Ramos (cell line): Measurements from ENCODE around the gene SMTNL2.
"Not testable (repeated sequence)": the region's sequence is repeated elsewhere in the genome, so short reads cannot be mapped to it uniquely, and the experiment has no call there.

Source experiments
- in situ Hi-C: fragments of 300-500 bp; cut with MboI; formaldehyde crosslinking; loops from one replicate; pipeline ENCODE4 v1.14.3; 2022; ENCODE audit warnings: low sequenced_read_pairs; ENCODE audit not compliant: unreplicated experiment

The SMTNL2 gene

DNA sequence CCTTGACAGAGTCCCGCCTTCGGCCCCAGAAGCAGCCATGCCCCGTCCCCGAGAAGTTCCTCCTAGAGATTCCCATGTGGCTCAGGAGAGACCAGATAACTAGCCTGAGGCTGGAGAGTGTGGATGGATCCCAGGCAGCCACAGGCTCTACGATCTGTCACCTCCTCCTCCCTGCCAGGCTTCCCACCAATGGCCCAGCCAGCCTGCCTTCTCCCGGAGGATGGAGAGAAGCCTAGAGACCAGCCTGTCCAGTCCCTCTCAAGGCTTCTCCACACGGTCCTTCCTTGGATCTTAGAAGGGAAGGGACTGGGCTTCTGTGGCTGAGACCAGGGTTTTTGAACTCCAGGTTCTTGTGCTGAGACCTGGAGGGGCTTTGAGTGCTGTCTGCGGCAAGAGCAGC is 1.6 kb upstream of the SMTNL2 start:
- in situ Hi-C loops, result loop anchor here (10.0 kb wide), 1 partner anchor 302 kb away; no protein-coding TSS in a partner anchor

DNA sequence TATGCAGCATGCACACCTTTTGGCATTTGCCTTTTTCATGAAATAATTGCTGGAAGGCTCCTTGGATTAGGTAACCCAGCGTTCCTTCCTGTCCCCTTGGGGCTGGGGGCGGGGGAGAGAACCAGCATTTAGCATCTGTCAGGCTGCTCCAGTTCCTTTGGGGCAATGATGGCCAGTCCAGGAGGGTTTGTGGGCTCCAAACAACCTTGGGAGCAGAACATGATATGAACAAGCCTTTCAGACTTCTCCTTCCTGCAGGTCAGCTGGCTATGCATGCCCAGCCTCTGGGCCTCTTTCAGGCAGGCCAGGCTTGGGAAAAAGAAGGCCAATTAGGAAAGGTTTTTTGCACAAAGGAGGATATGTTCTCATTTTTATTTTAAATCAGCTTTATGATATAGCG is 1.1 kb upstream of the SMTNL2 start:
- in situ Hi-C loops, result loop anchor here (10.0 kb wide), 1 partner anchor 302 kb away; no protein-coding TSS in a partner anchor

DNA sequence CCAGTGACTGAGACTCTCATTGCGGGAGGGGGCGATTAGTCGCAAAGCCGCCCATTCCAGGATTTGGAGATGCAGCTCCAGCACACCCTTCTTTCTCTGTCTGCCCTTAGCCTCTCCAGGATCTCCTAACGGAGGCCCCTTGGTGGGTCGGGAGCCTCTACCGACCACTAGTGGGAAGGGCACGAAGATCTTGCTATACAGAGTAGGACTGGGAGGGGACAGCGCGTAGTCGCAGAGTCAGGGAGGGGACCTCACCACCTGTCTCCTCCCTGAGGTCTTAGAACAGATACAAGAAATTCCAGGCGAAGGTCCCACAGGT is 588 bp upstream of the SMTNL2 start:
- in situ Hi-C loops, result loop anchor here (10.0 kb wide), 1 partner anchor 301 kb away; no protein-coding TSS in a partner anchor

DNA sequence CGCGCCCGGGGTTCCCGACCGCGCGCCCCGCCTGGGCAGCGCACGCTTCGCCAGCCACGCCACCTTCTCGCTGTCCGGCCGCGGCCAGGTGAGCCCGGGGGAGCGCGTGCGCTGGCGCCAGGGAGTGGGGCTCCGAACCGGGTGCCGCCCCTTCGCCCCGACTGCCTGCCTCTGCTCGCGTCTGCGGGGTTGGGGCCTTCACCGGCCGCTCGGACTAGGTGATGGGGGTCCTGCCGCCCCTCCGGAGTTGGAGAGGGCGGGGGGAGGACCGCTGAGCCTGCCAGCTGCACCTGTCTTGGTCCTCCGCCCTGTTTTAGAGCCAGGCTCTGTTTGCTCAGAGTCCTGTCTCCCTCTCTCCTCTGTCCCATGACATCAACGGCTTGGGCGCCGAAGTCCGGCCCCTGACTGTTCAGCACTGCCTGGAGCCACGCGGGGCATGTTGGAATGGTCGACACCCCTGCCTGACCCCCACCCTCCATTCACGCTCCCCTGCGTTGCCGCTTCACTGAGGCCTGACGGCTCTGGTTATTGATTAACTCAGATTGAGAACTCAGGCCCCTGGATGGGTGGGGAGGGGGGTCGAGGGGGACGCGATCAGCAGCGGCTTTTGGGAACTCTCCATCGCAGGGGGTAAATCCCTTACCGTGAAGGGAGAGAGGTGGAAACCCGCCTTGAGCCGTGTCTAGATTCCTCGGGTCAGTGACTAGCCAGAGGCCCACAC is 748 bp downstream of the SMTNL2 start:
- in situ Hi-C loops, result loop anchor here (10.0 kb wide), 1 partner anchor 300 kb away; no protein-coding TSS in a partner anchor

DNA sequence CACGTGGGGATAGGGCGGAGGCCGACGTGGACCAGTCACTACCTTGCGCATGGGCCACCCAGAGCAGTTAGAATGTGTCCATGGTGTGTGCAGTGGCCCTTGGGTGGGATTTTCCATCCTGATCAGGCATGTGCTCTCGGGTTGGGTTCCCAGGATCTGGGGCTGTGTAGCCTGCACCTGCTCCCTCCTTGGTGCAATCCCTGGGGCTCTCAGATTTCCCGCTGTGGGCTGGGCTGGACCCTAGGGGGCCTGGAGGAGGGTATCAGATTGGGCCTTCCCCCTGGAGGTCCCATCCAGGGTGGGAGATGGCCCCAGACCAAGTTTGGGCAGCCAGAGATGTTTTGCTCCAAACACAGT is 1.3 kb downstream of the SMTNL2 start:
- in situ Hi-C loops, result loop anchor here (10.0 kb wide), 1 partner anchor 299 kb away; no protein-coding TSS in a partner anchor

DNA sequence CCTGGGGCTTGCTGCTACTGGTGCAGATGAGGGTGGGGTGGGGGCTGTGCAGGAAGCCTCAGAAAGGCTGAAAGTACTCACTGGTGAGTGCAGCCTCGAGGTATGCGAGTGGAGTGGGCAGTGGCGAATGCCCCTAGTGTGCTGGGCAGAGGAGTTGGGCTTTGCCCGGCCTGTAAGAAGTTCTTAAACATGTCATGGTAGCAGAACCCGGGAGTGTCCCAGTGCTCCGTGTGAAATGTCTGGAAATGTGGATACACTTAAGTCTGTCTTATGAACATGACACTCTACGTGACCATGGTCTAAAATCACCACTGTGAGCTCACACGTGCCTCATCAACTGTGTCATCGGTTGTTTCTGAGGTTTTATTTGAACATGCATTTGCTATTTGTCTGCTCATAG is 1.7 kb downstream of the SMTNL2 start:
- in situ Hi-C loops, result loop anchor here (10.0 kb wide), 1 partner anchor 299 kb away; no protein-coding TSS in a partner anchor

DNA sequence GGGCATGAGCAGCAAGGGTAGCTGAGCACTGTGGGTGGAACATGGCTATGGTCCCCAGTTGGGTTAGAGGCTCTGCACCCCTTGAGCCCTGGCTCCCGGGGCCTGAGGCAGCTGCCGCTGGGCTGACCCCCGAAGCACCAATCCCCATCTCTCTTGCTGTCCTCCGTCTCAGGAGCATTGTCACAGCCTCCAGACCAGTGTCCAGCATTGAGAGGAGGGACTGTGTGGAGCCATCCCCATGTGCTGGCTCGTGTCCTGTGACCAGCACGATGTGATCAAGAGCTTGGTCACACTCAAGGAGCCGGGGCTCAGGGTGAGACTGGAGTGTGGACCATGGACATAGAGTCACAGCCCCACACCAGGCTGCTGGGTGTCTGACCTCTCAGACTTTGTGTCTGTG is 2.9 kb downstream of the SMTNL2 start:
- in situ Hi-C loops, result loop anchor here (10.0 kb wide), 1 partner anchor 298 kb away; no protein-coding TSS in a partner anchor

DNA sequence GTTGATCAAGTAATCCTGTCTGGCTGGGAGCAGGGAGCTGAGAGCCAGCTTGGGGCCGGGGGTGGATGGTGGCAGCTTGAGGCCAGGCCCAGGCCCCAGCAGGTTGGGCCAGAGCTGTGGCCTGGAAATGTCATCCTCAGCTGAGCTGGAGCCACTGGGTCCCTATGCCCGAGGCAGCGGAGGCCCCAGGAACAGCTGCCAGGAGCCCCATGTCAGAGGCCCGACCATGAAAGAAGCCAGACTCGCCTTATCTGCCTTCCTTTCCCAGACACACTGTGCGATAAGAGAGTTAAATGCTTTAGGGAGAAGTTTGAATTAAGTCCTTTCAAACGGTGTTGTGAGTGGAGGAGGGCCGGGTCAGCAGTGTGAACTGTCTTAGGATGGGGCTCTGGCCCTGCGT is 3.5 kb downstream of the SMTNL2 start:
- in situ Hi-C loops, result loop anchor here (10.0 kb wide), 1 partner anchor 297 kb away; no protein-coding TSS in a partner anchor

DNA sequence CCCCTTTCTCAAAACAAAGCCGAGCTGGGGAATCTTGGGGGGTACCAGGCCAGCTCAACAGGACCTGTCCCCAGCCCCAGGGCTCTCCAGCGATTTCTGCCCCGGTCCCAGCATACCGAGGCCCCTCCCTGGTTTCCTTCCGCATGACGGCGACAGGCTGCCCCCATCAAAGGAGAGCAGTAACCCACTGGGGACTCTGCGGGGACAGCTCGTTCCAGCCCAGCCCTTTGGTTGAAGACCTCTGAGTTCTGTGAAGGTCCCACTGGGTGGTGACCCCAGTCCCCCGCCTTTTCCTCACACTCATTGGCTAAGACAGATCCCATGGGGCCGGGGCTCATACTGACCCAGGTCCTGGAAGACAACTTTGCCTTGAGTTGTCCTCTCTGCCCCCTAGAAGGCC is 4.1 kb downstream of the SMTNL2 start:
- in situ Hi-C loops, result loop anchor here (10.0 kb wide), 1 partner anchor 296 kb away; no protein-coding TSS in a partner anchor

DNA sequence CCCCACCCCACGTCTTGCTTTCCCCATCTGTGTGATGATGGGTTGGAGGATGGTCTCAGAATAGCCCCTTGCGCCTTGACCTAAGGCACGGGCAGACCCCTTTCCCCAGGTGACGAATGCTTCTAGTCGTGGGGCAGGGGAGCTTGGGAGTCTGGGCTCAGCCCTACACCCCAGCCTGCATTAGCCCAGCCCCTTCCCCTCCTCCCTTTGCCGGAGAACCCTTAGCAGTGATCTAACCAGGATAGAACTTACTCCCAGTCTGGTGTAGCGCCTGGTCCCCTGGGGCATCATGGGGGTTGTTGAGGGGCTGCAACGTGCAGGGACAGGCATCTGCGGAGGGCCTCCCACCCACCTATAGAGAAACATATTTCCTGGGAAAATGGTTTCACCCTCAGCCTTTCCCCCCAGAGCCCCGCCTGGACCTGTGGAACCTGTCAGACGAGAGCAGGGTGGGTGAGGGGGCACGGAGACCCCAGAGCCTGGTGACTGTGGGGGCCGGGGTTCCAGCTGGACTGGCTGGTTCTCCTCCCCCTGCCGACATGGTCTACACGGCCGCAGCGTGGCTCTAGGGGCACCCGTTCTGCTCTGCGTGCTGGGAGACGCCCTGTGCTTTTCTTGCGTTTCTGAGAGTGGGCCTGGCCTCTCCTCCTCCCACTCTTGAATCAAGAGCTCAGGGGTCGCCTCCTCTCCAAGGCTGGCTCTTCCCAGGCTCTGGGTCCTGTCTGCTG is 4.7 kb downstream of the SMTNL2 start:
- in situ Hi-C loops, result loop anchor here (10.0 kb wide), 1 partner anchor 296 kb away; no protein-coding TSS in a partner anchor

DNA sequence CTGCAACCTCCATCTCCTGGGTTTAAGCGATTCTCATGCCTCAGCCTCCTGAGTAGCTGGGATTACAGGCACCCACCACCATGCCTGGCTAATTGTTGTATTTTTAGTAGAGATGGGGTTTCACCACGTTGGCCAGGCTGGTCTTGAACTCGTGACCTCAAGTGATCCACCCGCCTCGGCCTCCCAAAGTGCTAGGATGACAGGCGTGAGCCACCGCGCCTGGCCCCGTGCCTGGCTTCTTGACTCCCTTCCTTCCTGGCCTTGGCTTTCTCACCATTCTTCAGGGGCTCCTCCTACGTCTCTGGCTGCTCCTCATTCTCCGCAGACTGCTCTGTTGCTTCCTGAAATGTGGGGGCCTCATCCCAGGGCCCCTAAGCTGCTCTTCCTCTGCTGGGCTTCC is 5.7 kb downstream of the SMTNL2 start:
- in situ Hi-C loops, result not testable (repeated sequence)

DNA sequence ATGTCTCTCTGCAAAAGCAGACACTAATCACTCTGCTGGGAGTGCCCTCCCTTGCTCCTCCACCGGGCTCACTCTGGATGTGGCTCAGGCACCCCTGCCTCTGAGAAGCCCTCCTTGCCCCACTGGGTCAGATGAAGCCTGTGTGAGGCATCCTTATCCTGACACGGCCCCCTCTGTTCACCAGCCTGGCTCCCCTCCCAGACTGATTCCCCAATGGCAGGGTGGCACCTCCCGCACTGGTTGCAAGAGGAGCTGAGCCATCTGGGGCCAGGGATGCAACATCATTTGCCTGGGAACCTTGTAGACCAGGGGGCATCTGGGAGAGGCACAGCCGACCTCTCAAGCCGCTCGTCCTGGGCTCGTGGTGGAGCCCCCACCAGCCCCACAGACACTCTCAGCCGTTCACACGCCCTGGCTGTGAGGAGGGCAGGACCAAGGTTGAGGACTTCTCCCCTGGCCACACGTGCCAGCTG is 6.7 kb downstream of the SMTNL2 start:
- in situ Hi-C loops, result no loop called here

DNA sequence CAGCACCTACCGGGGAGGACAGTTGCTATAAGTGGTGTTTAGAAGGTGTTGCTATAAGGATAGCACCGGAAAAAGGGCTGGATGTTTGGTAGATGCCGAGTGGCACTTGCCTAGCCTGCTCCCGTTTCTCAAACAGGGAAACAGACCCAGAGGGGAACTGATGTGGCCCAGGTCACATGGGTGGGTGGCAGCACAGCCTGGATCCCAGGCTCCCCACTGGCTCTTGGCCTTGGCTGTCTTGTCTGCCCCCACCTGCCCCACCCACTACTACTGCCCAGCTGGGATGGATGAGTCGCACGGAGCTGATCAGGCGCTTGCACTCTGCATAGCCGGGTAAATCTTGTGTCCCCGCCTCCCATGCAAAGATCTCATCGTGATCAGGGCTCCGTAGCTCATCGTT is 7.2 kb downstream of the SMTNL2 start:
- in situ Hi-C loops, result no loop called here

DNA sequence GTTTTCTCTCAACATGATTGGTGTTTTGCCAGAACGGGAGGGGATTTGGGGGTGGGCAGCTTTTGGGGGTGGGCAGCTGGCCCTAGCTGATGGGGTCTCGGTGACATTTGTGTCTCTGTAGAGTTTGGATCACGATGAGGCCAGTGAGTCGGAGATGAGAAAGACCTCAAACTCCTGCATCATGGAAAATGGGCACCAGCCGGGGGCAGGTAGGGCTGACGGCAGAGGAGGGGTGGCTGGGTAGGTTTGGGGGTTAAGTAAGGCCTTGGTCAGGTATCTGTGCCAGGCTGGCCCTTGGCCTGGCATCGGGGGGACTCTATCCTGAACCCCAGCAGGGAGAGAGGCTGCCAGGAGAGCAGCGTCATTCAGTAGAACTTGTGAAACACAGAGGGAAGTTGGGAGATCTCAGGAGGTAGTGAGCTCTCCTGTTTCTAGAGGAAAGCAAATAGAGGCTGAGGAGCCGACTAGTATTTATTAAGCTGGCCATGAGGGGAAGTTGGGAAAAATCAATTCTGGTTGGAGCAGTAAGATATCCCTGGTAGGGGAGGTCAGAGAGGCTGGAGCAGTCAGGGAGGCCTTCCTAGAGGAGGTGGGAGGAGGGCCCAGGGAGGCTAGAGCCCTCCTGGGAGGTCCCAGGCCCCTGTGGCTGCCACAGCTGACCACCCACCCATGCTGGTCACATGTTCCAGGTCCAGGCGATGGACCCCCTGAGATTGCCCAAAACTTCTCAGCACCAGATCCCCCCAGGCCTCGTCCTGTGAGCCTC is 8.1 kb downstream of the SMTNL2 start:
- in situ Hi-C loops, result no loop called here

DNA sequence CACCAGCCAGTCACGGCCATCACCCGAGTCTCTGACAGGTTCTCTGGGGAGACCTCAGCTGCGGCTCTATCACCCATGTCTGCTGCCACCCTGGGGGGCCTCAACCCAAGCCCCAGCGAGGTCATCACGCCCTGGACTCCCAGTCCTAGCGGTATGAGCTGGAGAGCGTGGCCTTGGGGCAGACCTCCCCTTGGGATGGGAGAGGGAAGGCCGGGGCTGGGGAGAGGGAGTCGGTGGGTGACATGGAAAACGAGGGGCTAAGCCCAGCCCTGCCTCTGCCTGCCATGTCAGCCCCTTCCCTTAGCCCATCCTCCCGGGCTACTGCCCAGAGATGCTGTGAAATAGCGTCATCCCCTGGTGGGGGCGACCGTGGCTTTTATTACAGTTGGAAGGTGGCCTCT is 8.7 kb downstream of the SMTNL2 start:
- in situ Hi-C loops, result no loop called here

DNA sequence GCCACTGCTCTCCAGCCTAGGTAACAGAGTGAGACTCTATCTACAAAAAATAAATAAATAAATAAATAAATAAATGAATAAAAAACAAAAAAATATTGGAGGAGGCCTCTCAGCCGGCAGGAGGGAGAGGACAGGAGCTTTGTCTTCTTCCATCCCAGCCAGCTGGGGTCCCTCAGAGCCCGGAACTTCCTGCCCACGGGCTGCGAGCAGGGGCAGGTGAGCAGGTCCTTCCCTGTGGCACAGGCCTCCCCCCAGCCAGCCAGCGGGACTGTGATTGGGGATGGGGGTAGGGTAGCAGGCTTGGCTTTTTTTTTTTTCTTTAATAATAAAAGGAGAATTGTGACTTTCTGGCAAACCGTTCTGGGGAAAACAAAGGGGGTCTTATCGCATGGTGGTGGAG is 10.1 kb downstream of the SMTNL2 start:
- in situ Hi-C loops, result no loop called here

DNA sequence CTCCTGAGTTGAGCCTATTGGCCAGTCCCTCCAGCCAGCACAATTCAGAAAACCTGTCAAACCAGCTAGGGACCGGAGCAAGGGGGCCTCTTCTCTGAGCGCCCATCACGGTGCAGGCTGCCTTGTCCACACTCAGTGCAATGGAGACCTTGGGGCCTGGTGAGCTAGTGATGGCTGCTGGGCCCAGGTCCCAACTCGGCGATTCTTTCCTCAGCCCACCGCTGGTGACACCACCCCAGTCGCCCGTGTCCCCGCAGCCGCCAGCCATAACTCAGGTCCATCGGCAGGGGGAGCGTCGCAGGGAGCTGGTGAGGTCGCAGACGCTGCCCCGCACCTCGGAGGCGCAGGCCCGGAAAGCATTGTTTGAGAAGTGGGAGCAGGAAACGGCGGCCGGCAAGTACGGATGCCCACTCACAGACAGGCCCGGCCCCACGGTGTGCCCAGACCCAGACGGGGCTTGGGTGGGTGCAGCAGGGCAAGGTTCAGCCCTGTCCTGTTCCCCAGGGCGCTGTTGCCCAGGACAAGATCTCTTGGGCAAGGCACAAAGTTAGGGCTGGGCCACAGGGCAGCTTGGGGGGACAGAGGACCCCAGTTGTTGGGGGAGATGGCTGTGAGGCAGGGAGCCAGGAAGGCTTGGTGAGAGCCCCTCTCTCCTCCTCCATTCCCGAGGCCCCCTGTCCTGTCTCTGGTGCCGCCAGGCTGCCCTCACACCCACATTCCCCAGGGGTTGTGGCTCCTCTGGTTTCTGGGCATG is 10.8 kb downstream of the SMTNL2 start:
- in situ Hi-C loops, result no loop called here

DNA sequence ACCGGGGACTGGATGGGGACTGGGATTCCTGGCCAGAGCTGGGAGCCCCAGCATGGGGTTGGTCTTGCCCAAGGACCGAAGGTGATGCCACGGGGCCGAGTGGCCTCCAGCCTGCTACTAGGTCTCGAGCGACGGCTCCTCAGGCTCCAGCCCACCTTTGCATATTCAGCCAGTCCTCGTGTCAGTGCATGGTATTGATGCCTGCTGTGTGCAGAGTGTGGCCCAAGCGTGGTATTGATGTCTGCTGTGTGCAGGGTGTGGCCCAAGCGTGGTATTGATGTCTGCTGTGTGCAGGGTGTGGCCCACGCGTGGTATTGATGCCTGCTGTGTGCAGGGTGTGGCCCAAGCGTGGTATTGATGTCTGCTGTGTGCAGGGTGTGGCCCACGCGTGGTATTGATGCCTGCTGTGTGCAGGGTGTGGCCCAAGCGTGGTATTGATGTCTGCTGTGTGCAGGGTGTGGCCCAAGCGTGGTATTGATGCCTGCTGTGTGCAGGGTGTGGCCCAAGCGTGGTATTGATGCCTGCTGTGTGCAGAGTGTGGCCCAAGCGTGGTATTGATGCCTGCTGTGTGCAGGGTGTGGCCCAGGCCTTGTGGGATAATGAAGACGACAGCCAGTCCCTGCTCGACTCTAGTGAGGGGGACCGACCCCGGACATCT is 11.5 kb downstream of the SMTNL2 start:
- in situ Hi-C loops, result not testable (repeated sequence)

DNA sequence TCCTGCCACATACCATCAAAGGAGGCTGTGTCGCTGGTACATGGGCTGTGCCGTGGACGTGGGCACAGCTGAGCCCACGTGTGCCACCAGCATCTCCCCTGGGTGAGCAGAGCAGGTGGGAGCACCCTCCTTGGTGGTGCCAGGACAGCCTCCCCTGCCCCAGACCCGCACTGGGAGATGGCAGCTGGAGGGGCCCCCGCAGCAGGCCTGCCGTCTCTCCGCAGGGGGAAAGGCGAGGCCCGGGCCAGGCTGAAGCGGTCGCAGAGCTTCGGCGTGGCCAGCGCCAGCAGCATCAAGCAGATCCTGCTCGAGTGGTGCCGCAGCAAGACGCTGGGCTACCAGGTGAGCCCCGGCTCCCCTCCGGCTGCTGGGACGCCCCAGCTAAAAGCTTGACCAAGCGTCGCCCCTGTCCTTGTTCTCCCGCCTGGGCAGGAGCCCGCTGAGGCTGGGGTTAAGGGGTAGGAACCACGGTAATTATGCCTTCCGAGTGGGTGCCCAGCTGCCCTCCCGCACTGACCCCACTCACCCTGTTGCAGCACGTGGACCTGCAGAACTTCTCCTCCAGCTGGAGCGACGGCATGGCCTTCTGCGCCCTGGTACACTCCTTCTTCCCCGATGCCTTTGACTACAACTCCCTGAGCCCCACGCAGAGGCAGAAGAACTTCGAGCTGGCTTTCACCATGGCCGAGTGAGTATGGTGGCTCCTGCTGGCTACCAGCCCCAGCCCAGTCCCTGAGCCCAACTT is 12.5 kb downstream of the SMTNL2 start:
- in situ Hi-C loops, result no loop called here
